Epithelial cell of esophagus (primary cell): ENCODE results near the gene ANKRD13C.

Experiments used
- DNase-seq: peaks from one replicate; pipeline ENCODE4 v3.0.0; 2010; ENCODE audit warnings: low read depth
- H3K4me3 ChIP-seq: 2 replicates; pipeline ENCODE4 v1.5.1; 2011; ENCODE audit warnings: mild to moderate bottlenecking, low read length, control low read depth
- CTCF ChIP-seq: IDR thresholded peaks from 2 replicates; pipeline ENCODE4 v1.5.1; 2011; ENCODE audit warnings: low read depth, mild to moderate bottlenecking, low read length, control low read depth, inconsistent platforms; ENCODE audit not compliant: insufficient read depth; ENCODE audit errors: missing control alignments

Gene ANKRD13C

DNA sequence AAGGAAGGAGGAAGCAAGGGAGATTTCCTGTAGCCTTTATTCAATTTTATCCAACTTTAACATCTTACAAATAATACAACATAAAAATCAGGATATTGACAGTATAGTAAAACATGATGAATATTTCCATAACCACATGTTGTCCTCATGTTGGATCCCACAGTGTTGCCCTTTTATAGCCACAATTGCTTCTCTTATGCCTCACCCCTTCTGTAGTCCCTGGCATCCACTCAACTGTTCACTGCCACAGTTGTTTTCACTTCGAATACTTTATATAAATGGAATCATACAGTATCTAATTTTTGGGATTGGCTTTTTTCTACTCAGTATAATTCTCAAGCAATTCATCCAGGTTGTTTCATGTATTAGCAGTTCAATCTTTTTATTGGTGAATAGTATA lies 88.6 kb downstream of the ANKRD13C start:
- H3K4me3 ChIP-seq, result no peak overlapping the region
- TF ChIP-seq CTCF, result no peak
- DNase-seq, result no peak

GRCh38 chr1:70264839-70265238 lies 89.7 kb downstream of the ANKRD13C start:
- no peak overlapping the region for H3K4me3 ChIP-seq
- TF ChIP-seq CTCF, result no peak
- DNase-seq, result no peak

- no peak for DNase-seq
- TF ChIP-seq CTCF, result no peak
- H3K4me3 ChIP-seq, result no peak overlapping the region
These were observed 97.9 kb downstream of the ANKRD13C start for GRCh38 chr1:70256664-70257063.

DNA sequence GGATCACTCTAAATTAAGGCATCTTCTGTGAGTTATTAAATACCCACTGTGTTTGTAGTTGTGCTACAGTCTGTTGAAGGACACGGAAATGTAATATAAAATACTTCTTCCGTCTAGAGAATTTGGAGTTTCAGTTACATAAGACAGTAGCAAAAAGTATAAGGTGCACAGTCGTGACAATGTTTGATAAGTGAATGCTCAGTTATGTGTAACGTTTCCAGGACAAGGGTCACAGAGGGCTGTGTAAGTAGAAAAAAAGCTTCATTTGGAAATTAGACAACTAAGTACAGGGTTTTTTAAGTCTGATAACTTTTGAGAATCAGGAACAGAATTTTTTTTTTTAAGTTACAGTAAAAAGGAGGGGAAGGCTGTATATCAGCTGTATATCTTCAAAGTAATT lies 105.8 kb downstream of the ANKRD13C start:
- no peak for TF ChIP-seq CTCF
- DNase-seq, result no peak
- H3K4me3 ChIP-seq, result no peak overlapping the region

- TF ChIP-seq CTCF, result no peak
- no peak overlapping the region for H3K4me3 ChIP-seq
- no peak for DNase-seq
These were observed 106.8 kb downstream of the ANKRD13C start for GRCh38 chr1:70247768-70248167.

DNA sequence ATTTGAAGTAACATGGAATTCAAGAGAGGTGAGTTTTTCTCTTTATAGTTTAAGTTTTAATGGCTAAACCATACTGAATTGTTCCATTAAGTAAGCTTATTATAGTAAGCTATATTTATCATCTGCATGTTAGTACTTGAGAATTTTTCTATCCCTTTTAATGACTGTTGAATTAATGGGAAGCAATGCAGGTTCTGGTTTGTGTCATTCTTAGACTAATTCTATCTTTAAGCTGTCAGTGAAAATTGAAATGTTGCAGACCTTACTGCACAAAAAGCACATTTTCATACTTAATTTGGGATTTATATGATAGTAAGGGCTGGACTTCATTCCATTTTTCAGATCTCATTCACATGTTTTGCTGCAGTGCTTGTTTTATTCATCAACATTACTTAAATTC lies 107.4 kb downstream of the ANKRD13C start:
- no peak for TF ChIP-seq CTCF
- H3K4me3 ChIP-seq, result no peak overlapping the region
- no peak for DNase-seq

GRCh38 chr1:70239940-70240339 lies 114.6 kb downstream of the ANKRD13C start:
- DNase-seq, result no peak
- no peak overlapping the region for H3K4me3 ChIP-seq
- no peak for TF ChIP-seq CTCF
